ENCODE measurements around the gene ACP2.

Gene ACP2

GRCh38 chr11:47269829-47270305 is 21.3 kb upstream of the ACP2 start, which contains the start of gene MADD:
Gene MADD, plus strand, starts transcription at chr11:47270133.
- peak within 1 kb of the TSS; percentile 75 for H3K4me3 ChIP-seq (ENCODE audit: low read length, poor library complexity, severe bottlenecking)
- TF ChIP-seq CTCF (conservative IDR thresholded peaks at IDR 0.05; ENCODE audit: low read length): no peak
- no peak for TF ChIP-seq EZH2phosphoT487 (IDR thresholded peaks at IDR 0.05; ENCODE audit: borderline replicate concordance)
- H3K4me1 ChIP-seq (ENCODE audit: insufficient read depth, low read length, poor library complexity, severe bottlenecking): peaks cover 52% of the 10 kb centered on the region

GRCh38 chr11:47269002-47269828 is 20.6 kb upstream of the ACP2 start:
- peaks cover 59% of the 10 kb centered on the region for H3K4me1 ChIP-seq (ENCODE audit: insufficient read depth, low read length, poor library complexity, severe bottlenecking)
- no peaks in the 10 kb centered on the region for H3K9me2 ChIP-seq (replicated peaks; ENCODE audit: low read depth, low read length)
- H2AFZ ChIP-seq (ENCODE audit: low read length): peak overlapping the region; percentile 80
- H3F3A ChIP-seq (ENCODE audit: low read depth): peaks cover 10% of the 10 kb centered on the region
- no peaks in the 10 kb centered on the region for H3K9me3 ChIP-seq (ENCODE audit: insufficient read depth, low read depth, low read length)
- peaks cover 39% of the 10 kb centered on the region for H3K79me2 ChIP-seq (ENCODE audit: insufficient read depth, low read length)
- TF ChIP-seq CTCF (conservative IDR thresholded peaks at IDR 0.05; ENCODE audit: low read length) (peak; percentile 42; the same call in 1 of the 2 replicates), EZH2phosphoT487 (IDR thresholded peaks at IDR 0.05; ENCODE audit: borderline replicate concordance) (no peak)
- H3K27me3 ChIP-seq (ENCODE audit: insufficient read depth, low read length, poor library complexity, severe bottlenecking): no peaks in the 10 kb centered on the region
- H3K4me2 ChIP-seq (ENCODE audit: low read depth, low read length, poor library complexity, severe bottlenecking): peak overlapping the region; percentile 94
- peaks cover 1% of the 10 kb centered on the region; the same call in 1 of the 2 replicates for H3K36me3 ChIP-seq (ENCODE audit: insufficient read depth, low read length)
- peaks cover 36% of the 10 kb centered on the region for H4K20me1 ChIP-seq (ENCODE audit: insufficient read depth, low read length, poor library complexity, severe bottlenecking)
- peak overlapping the region; percentile 87 for H3K9ac ChIP-seq (ENCODE audit: low read depth, low read length, poor library complexity, severe bottlenecking)
- peak overlapping the region; percentile 75 for H3K4me3 ChIP-seq (ENCODE audit: low read length, poor library complexity, severe bottlenecking)

More at GRCh38 chr11:47269829-47270305, 21.3 kb upstream of the ACP2 start, which contains the start of gene MADD:
- Histone ChIP-seq H3K9me3 (ENCODE audit: insufficient read depth, low read depth, low read length) (no peaks in the 10 kb centered on the region), H2AFZ (ENCODE audit: low read length) (peak within 1 kb of the TSS; percentile 80), H3K9ac (ENCODE audit: low read depth, low read length, poor library complexity, severe bottlenecking) (peak within 1 kb of the TSS; percentile 87), H3K9me2 (replicated peaks; ENCODE audit: low read depth, low read length) (no peaks in the 10 kb centered on the region), H3K79me2 (ENCODE audit: insufficient read depth, low read length) (peaks cover 46% of the 10 kb centered on the region), H3K27me3 (ENCODE audit: insufficient read depth, low read length, poor library complexity, severe bottlenecking) (no peaks in the 10 kb centered on the region), H3K36me3 (ENCODE audit: insufficient read depth, low read length) (peaks cover 8% of the 10 kb centered on the region; the same call in 1 of the 2 replicates), H4K20me1 (ENCODE audit: insufficient read depth, low read length, poor library complexity, severe bottlenecking) (peaks cover 42% of the 10 kb centered on the region), H3K4me2 (ENCODE audit: low read depth, low read length, poor library complexity, severe bottlenecking) (peak within 1 kb of the TSS; percentile 94), H3F3A (ENCODE audit: low read depth) (peaks cover 10% of the 10 kb centered on the region)

DNA sequence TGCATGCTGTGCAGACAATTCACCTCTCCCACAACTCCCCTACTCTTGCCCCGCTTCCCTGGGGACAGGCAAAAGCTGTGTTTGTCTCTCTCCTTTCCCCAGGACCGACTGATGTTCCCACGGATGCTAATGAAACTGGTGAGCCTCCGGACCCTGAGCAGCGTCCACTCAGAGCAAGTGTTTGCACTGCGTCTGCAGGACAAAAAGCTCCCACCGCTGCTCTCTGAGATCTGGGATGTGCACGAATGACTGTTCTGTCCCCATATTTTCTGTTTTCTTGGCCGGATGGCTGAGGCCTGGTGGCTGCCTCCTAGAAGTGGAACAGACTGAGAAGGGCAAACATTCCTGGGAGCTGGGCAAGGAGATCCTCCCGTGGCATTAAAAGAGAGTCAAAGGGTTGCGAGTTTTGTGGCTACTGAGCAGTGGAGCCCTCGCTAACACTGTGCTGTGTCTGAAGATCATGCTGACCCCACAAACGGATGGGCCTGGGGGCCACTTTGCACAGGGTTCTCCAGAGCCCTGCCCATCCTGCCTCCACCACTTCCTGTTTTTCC is 19.9 kb upstream of the ACP2 start:
- Histone ChIP-seq H3K9me2 (replicated peaks; ENCODE audit: low read depth, low read length) (no peaks in the 10 kb centered on the region), H3K4me1 (ENCODE audit: insufficient read depth, low read length, poor library complexity, severe bottlenecking) (peaks cover 63% of the 10 kb centered on the region), H3K27me3 (ENCODE audit: insufficient read depth, low read length, poor library complexity, severe bottlenecking) (no peaks in the 10 kb centered on the region), H2AFZ (ENCODE audit: low read length) (no peak overlapping the region), H3K9ac (ENCODE audit: low read depth, low read length, poor library complexity, severe bottlenecking) (peak overlapping the region; percentile 87), H4K20me1 (ENCODE audit: insufficient read depth, low read length, poor library complexity, severe bottlenecking) (peaks cover 30% of the 10 kb centered on the region), H3K9me3 (ENCODE audit: insufficient read depth, low read depth, low read length) (no peaks in the 10 kb centered on the region), H3K36me3 (ENCODE audit: insufficient read depth, low read length) (no peaks in the 10 kb centered on the region), H3K4me2 (ENCODE audit: low read depth, low read length, poor library complexity, severe bottlenecking) (peak overlapping the region; percentile 94), H3F3A (ENCODE audit: low read depth) (peaks cover 10% of the 10 kb centered on the region), H3K79me2 (ENCODE audit: insufficient read depth, low read length) (peaks cover 32% of the 10 kb centered on the region), H3K4me3 (ENCODE audit: low read length, poor library complexity, severe bottlenecking) (peak overlapping the region; percentile 75)
- TF ChIP-seq EZH2phosphoT487 (IDR thresholded peaks at IDR 0.05; ENCODE audit: borderline replicate concordance) (no peak), CTCF (conservative IDR thresholded peaks at IDR 0.05; ENCODE audit: low read length) (no peak)

All from Loucy (cell line).